ENCODE measurements around the gene WT1.

Gene WT1

GRCh38 chr11:32430568-32431381 lies 4.6 kb downstream of the WT1 start:
- H3K14ac ChIP-seq (ENCODE audit: low read length in 2 of 2): no peak overlapping the region
- H2AK5ac ChIP-seq (ENCODE audit: low read length, severe bottlenecking): no peak overlapping the region
- peaks cover 11% of the 10 kb centered on the region for H3K9me3 ChIP-seq (ENCODE audit: control insufficient read depth, low read length)
- peak overlapping the region in 1 of 2 experiments; percentile 39 for H2BK12ac ChIP-seq (ENCODE audit: low read length in 2 of 2)
- H3K18ac ChIP-seq (ENCODE audit: low read depth in 1 of 2, low read length in 2 of 2): peak overlapping the region in 1 of 2 experiments; percentile 30
- no peaks in the 10 kb centered on the region for H3K79me1 ChIP-seq (replicated peaks; ENCODE audit: low read length, poor library complexity, severe bottlenecking)
- H3K9ac ChIP-seq (ENCODE audit: low read length): no peak overlapping the region
- H2BK15ac ChIP-seq (ENCODE audit: low read depth, poor library complexity, severe bottlenecking): no peak overlapping the region
- H3K23ac ChIP-seq (ENCODE audit: low read length in 2 of 2): peak overlapping the region; percentile 23 to 60
- H3K4me3 ChIP-seq (ENCODE audit: insufficient read depth in 1 of 2, low read depth in 1 of 2, low read length in 2 of 2): peak overlapping the region in 1 of 2 experiments; percentile 27
- H4K8ac ChIP-seq (ENCODE audit: low read length): no peak overlapping the region
- H3K27me3 ChIP-seq (ENCODE audit: control insufficient read depth in 1 of 2, insufficient read depth in 1 of 2, low read length in 2 of 2): peaks cover 94 to 98% of the 10 kb centered on the region in 2 experiments
- no peak overlapping the region for H3K4ac ChIP-seq (ENCODE audit: low read depth in 1 of 2, low read length in 2 of 2)
- H3K4me1 ChIP-seq (ENCODE audit: control insufficient read depth, insufficient read depth, low read depth, low read length): peaks cover 32% of the 10 kb centered on the region
- DNase-seq: no peak
- H3K36me3 ChIP-seq (ENCODE audit: control insufficient read depth in 1 of 2, insufficient read depth in 2 of 2, low read depth in 1 of 2, low read length in 2 of 2): no peaks in the 10 kb centered on the region
- no peak overlapping the region for H2BK5ac ChIP-seq (ENCODE audit: low read depth, low read length, poor library complexity, severe bottlenecking)
- WGBS: 6% methylated on average over 59 of the region's 59 CpGs
- no peak overlapping the region for H2AFZ ChIP-seq (ENCODE audit: low read depth, low read length)
- H2BK120ac ChIP-seq (ENCODE audit: low read depth, low read length): no peak overlapping the region
- no peak overlapping the region for H4K91ac ChIP-seq (ENCODE audit: low read length)
- no peak overlapping the region for H3K4me2 ChIP-seq (ENCODE audit: low read length, poor library complexity, severe bottlenecking)
- no peak overlapping the region for H3K27ac ChIP-seq (ENCODE audit: low read length, poor library complexity, severe bottlenecking)

GRCh38 chr11:32429477-32429876 lies 5.9 kb downstream of the WT1 start:
- Histone ChIP-seq H3K4ac (ENCODE audit: low read depth in 1 of 2, low read length in 2 of 2) (no peak overlapping the region), H3K23ac (ENCODE audit: low read length in 2 of 2) (no peak overlapping the region), H2BK5ac (ENCODE audit: low read depth, low read length, poor library complexity, severe bottlenecking) (no peak overlapping the region), H3K4me2 (ENCODE audit: low read length, poor library complexity, severe bottlenecking) (no peak overlapping the region), H3K79me1 (replicated peaks; ENCODE audit: low read length, poor library complexity, severe bottlenecking) (no peaks in the 10 kb centered on the region), H3K27me3 (ENCODE audit: control insufficient read depth in 1 of 2, insufficient read depth in 1 of 2, low read length in 2 of 2) (peaks cover 91 to 99% of the 10 kb centered on the region in 2 experiments), H2BK12ac (ENCODE audit: low read length in 2 of 2) (no peak overlapping the region), H3K4me3 (ENCODE audit: insufficient read depth in 1 of 2, low read depth in 1 of 2, low read length in 2 of 2) (no peak overlapping the region), H3K27ac (ENCODE audit: low read length, poor library complexity, severe bottlenecking) (no peak overlapping the region), H2BK15ac (ENCODE audit: low read depth, poor library complexity, severe bottlenecking) (no peak overlapping the region), H2BK120ac (ENCODE audit: low read depth, low read length) (no peak overlapping the region), H4K91ac (ENCODE audit: low read length) (no peak overlapping the region), H3K4me1 (ENCODE audit: control insufficient read depth, insufficient read depth, low read depth, low read length) (peaks cover 22% of the 10 kb centered on the region), H3K9ac (ENCODE audit: low read length) (no peak overlapping the region), H4K8ac (ENCODE audit: low read length) (no peak overlapping the region), H3K36me3 (ENCODE audit: control insufficient read depth in 1 of 2, insufficient read depth in 2 of 2, low read depth in 1 of 2, low read length in 2 of 2) (no peaks in the 10 kb centered on the region), H3K14ac (ENCODE audit: low read length in 2 of 2) (no peak overlapping the region), H3K9me3 (ENCODE audit: control insufficient read depth, low read length) (peaks cover 12% of the 10 kb centered on the region), H2AFZ (ENCODE audit: low read depth, low read length) (no peak overlapping the region), H3K18ac (ENCODE audit: low read depth in 1 of 2, low read length in 2 of 2) (peak overlapping the region in 1 of 2 experiments; percentile 17), H2AK5ac (ENCODE audit: low read length, severe bottlenecking) (no peak overlapping the region)
- WGBS: 48% methylated on average over 4 of the region's 5 CpGs
- no peak for DNase-seq

GRCh38 chr11:32428665-32429303 lies 6.6 kb downstream of the WT1 start:
- Histone ChIP-seq H4K8ac (ENCODE audit: low read length) (no peak overlapping the region), H3K27me3 (ENCODE audit: control insufficient read depth in 1 of 2, insufficient read depth in 1 of 2, low read length in 2 of 2) (peaks cover 90 to 96% of the 10 kb centered on the region in 2 experiments), H3K79me1 (replicated peaks; ENCODE audit: low read length, poor library complexity, severe bottlenecking) (no peaks in the 10 kb centered on the region), H3K4me1 (ENCODE audit: control insufficient read depth, insufficient read depth, low read depth, low read length) (peaks cover 20% of the 10 kb centered on the region), H3K9ac (ENCODE audit: low read length) (no peak overlapping the region), H2BK120ac (ENCODE audit: low read depth, low read length) (no peak overlapping the region), H2AK5ac (ENCODE audit: low read length, severe bottlenecking) (no peak overlapping the region), H3K18ac (ENCODE audit: low read depth in 1 of 2, low read length in 2 of 2) (no peak overlapping the region), H2AFZ (ENCODE audit: low read depth, low read length) (no peak overlapping the region), H3K36me3 (ENCODE audit: control insufficient read depth in 1 of 2, insufficient read depth in 2 of 2, low read depth in 1 of 2, low read length in 2 of 2) (no peaks in the 10 kb centered on the region), H3K14ac (ENCODE audit: low read length in 2 of 2) (no peak overlapping the region), H3K4me2 (ENCODE audit: low read length, poor library complexity, severe bottlenecking) (no peak overlapping the region), H4K91ac (ENCODE audit: low read length) (no peak overlapping the region), H2BK15ac (ENCODE audit: low read depth, poor library complexity, severe bottlenecking) (no peak overlapping the region), H3K23ac (ENCODE audit: low read length in 2 of 2) (no peak overlapping the region), H2BK12ac (ENCODE audit: low read length in 2 of 2) (no peak overlapping the region), H2BK5ac (ENCODE audit: low read depth, low read length, poor library complexity, severe bottlenecking) (no peak overlapping the region), H3K27ac (ENCODE audit: low read length, poor library complexity, severe bottlenecking) (no peak overlapping the region), H3K4me3 (ENCODE audit: insufficient read depth in 1 of 2, low read depth in 1 of 2, low read length in 2 of 2) (no peak overlapping the region), H3K9me3 (ENCODE audit: control insufficient read depth, low read length) (peaks cover 12% of the 10 kb centered on the region), H3K4ac (ENCODE audit: low read depth in 1 of 2, low read length in 2 of 2) (no peak overlapping the region)
- 11% methylated on average over 30 of the region's 31 CpGs for WGBS
- no peak for DNase-seq

- Histone ChIP-seq H2BK12ac (ENCODE audit: low read length in 2 of 2) (no peak overlapping the region), H3K23ac (ENCODE audit: low read length in 2 of 2) (peak overlapping the region in 1 of 2 experiments; percentile 87), H3K4me1 (ENCODE audit: control insufficient read depth, insufficient read depth, low read depth, low read length) (peaks cover 18% of the 10 kb centered on the region), H3K27ac (ENCODE audit: low read length, poor library complexity, severe bottlenecking) (no peak overlapping the region), H2BK120ac (ENCODE audit: low read depth, low read length) (no peak overlapping the region), H2BK15ac (ENCODE audit: low read depth, poor library complexity, severe bottlenecking) (no peak overlapping the region), H3K36me3 (ENCODE audit: control insufficient read depth in 1 of 2, insufficient read depth in 2 of 2, low read depth in 1 of 2, low read length in 2 of 2) (no peaks in the 10 kb centered on the region), H3K4ac (ENCODE audit: low read depth in 1 of 2, low read length in 2 of 2) (no peak overlapping the region), H3K4me3 (ENCODE audit: insufficient read depth in 1 of 2, low read depth in 1 of 2, low read length in 2 of 2) (peak overlapping the region in 1 of 2 experiments; percentile 45), H3K4me2 (ENCODE audit: low read length, poor library complexity, severe bottlenecking) (no peak overlapping the region), H3K18ac (ENCODE audit: low read depth in 1 of 2, low read length in 2 of 2) (no peak overlapping the region), H2AK5ac (ENCODE audit: low read length, severe bottlenecking) (no peak overlapping the region), H4K8ac (ENCODE audit: low read length) (no peak overlapping the region), H4K91ac (ENCODE audit: low read length) (no peak overlapping the region), H3K79me1 (replicated peaks; ENCODE audit: low read length, poor library complexity, severe bottlenecking) (no peaks in the 10 kb centered on the region), H3K14ac (ENCODE audit: low read length in 2 of 2) (no peak overlapping the region), H3K9me3 (ENCODE audit: control insufficient read depth, low read length) (peaks cover 12% of the 10 kb centered on the region), H2AFZ (ENCODE audit: low read depth, low read length) (no peak overlapping the region), H3K9ac (ENCODE audit: low read length) (no peak overlapping the region), H2BK5ac (ENCODE audit: low read depth, low read length, poor library complexity, severe bottlenecking) (no peak overlapping the region), H3K27me3 (ENCODE audit: control insufficient read depth in 1 of 2, insufficient read depth in 1 of 2, low read length in 2 of 2) (peaks cover 88 to 96% of the 10 kb centered on the region in 2 experiments)
- 5% methylated on average over 35 of the region's 41 CpGs for WGBS
- DNase-seq: no peak
These were observed 7.2 kb downstream of the WT1 start for GRCh38 chr11:32427935-32428664.

All from mesenchymal stem cell (in vitro differentiated cells and primary cell).